CD8-positive, alpha-beta memory T cell (primary cell): Measurements from ENCODE around the gene C17orf113. TPM values are rescaled to one million over a fixed set of nuclear protein-coding genes. Genes with fewer than 3 reads are reported as not detected.
A peak's percentile ranks its signal among the peaks of the same experiment; 100 is the strongest.

Experiments
- CTCF ChIA-PET: fragments of 350-600 bp; sonication (Branson Sonifier 250); formaldehyde crosslinking; loops from one replicate; lab custom pipeline; 2021; ENCODE audit warnings: antibody characterized with exemption; lab: Charles Lee
- POLR2A ChIA-PET: fragments of 350-600 bp; sonication (Branson Sonifier 250); formaldehyde crosslinking; loops from one replicate; lab custom pipeline; 2021; ENCODE audit warnings: antibody characterized with exemption; lab: Charles Lee
- DNase-seq, 5 donors: peaks; one replicate each; pipeline versions ENCODE4 v3.0.0 to v3.0.0-alpha.2; 2020 to 2022; ENCODE audit warnings: mixed read lengths in 1 of 5
- H3K27ac ChIP-seq: one replicate; pipeline ENCODE4 v1.7.0; 2013; ENCODE audit warnings: low read depth, mild to moderate bottlenecking, low read length, moderate library complexity
- H3K27me3 ChIP-seq: 2 replicates; pipeline ENCODE4 v1.7.0; 2013; ENCODE audit warnings: low read length, mild to moderate bottlenecking; ENCODE audit not compliant: insufficient read depth, poor library complexity, severe bottlenecking
- H3K36me3 ChIP-seq: 2 replicates; pipeline ENCODE4 v1.7.0; 2013; ENCODE audit warnings: mild to moderate bottlenecking, low read length, moderate library complexity; ENCODE audit not compliant: insufficient read depth
- H3K4me1 ChIP-seq: 2 replicates; pipeline ENCODE4 v1.7.0; 2013; ENCODE audit warnings: mild to moderate bottlenecking, low read length, moderate library complexity; ENCODE audit not compliant: insufficient read depth
- H3K4me3 ChIP-seq: 2 replicates; pipeline ENCODE4 v1.7.0; 2013; ENCODE audit warnings: mild to moderate bottlenecking, low read length
- H3K9me3 ChIP-seq: 2 replicates; pipeline ENCODE4 v1.7.0; 2013; ENCODE audit warnings: mild to moderate bottlenecking, low read length
- H3K27ac Mint-ChIP-seq, 8 donors: one replicate each; pipeline ENCODE4 v1.8.0; 2020 to 2021; ENCODE audit warnings: mixed read lengths in 8 of 8, mild to moderate bottlenecking in 6 of 8, inconsistent platforms in 3 of 8, moderate library complexity in 3 of 8
- H3K27me3 Mint-ChIP-seq, 2 donors: one replicate each; pipeline ENCODE4 v1.8.0; 2020 to 2021; ENCODE audit warnings: mixed read lengths in 2 of 2, mild to moderate bottlenecking in 1 of 2, moderate library complexity in 1 of 2
- H3K36me3 Mint-ChIP-seq, 3 donors: one replicate each; pipeline ENCODE4 v1.8.0; 2020 to 2021; ENCODE audit warnings: mixed read lengths in 3 of 3, inconsistent platforms in 1 of 3, mild to moderate bottlenecking in 1 of 3
- H3K4me1 Mint-ChIP-seq, 3 donors: one replicate each; pipeline ENCODE4 v1.8.0; 2020 to 2021; ENCODE audit warnings: mixed read lengths in 3 of 3, inconsistent platforms in 1 of 3, mild to moderate bottlenecking in 1 of 3
- H3K4me3 Mint-ChIP-seq, 7 donors: one replicate each; pipeline ENCODE4 v1.8.0; 2020 to 2021; ENCODE audit warnings: mixed read lengths in 7 of 7, mild to moderate bottlenecking in 6 of 7, moderate library complexity in 4 of 7, inconsistent platforms in 2 of 7
- H3K9me3 Mint-ChIP-seq, 5 donors: one replicate each; pipeline ENCODE4 v1.8.0; 2020 to 2022; ENCODE audit warnings: mixed read lengths in 5 of 5, mild to moderate bottlenecking in 3 of 5, moderate library complexity in 2 of 5, inconsistent platforms in 1 of 5
- polyA plus RNA-seq: library from polyadenylated mRNA; unstranded; fragments of 300-500 nt; fragmentation: Illumina TruSeq; gene quantifications from one replicate; pipeline ENCODE4 v1.2.3, GENCODE V29; 2021
- total RNA-seq, 2 experiments: library from RNA; stranded (reverse); gene quantifications; one replicate each; pipeline ENCODE4 v1.2.3, GENCODE V29; 2021

The C17orf113 gene
- total RNA-seq (under 1 TPM; 0.15 to 0.20 TPM), polyA plus RNA-seq (0.10 TPM)

GRCh38 chr17:42050393-42051012 lies at the start of gene C17orf113:
TSS of gene C17orf113 (minus strand) at chr17:42050601. CDS start at chr17:42043376, 7,225 bp downstream.
- H3K4me1 Mint-ChIP-seq: peaks cover 7 to 11% (median 10%) of the 10 kb centered on the region in 3 donors
- ChIA-PET POLR2A (no interaction called here), CTCF (interaction anchor here (0.7 to 1.4 kb wide), 2 partner anchors 9 to 30 kb away, joined by 3 to 4 read pairs; partner anchors contain the start of gene NKIRAS2)
- peak within 1 kb of the TSS in 3 of 8 donors; percentile 6 to 89 (median 66) for H3K27ac Mint-ChIP-seq
- Histone ChIP-seq H3K4me3 (peak within 1 kb of the TSS; percentile 39), H3K36me3 (no peaks in the 10 kb centered on the region), H3K27ac (peak within 1 kb of the TSS; percentile 12), H3K4me1 (peaks cover 12% of the 10 kb centered on the region), H3K27me3 (peaks cover 17% of the 10 kb centered on the region), H3K9me3 (no peaks in the 10 kb centered on the region)
- peak within 1 kb of the TSS; percentile 81 to 90 (median 84) for H3K4me3 Mint-ChIP-seq
- H3K9me3 Mint-ChIP-seq: peaks cover 0 to 1% (median 0%) of the 10 kb centered on the region in 5 donors
- DNase-seq: peak; percentile 21 to 70 (median 26)
- peaks cover 32 to 57% of the 10 kb centered on the region in 2 donors for H3K27me3 Mint-ChIP-seq
- H3K36me3 Mint-ChIP-seq: no peaks in the 10 kb centered on the region

GRCh38 chr17:42098730-42099399 lies 48.5 kb upstream of the C17orf113 start:
- no peaks in the 10 kb centered on the region for H3K9me3 Mint-ChIP-seq
- peaks cover 16 to 32% of the 10 kb centered on the region in 2 donors for H3K27me3 Mint-ChIP-seq
- POLR2A ChIA-PET: no interaction called here
- H3K27ac Mint-ChIP-seq: no peak overlapping the region
- H3K36me3 Mint-ChIP-seq: peaks cover 0 to 8% (median 0%) of the 10 kb centered on the region in 3 donors
- no peak overlapping the region for H3K4me3 ChIP-seq
- H3K27me3 ChIP-seq: peaks cover 19% of the 10 kb centered on the region
- H3K4me1 Mint-ChIP-seq: peaks cover 5 to 8% (median 6%) of the 10 kb centered on the region in 3 donors
- CTCF ChIA-PET: no interaction called here
- H3K36me3 ChIP-seq: no peaks in the 10 kb centered on the region
- no peak for DNase-seq
- H3K4me1 ChIP-seq: peaks cover 6% of the 10 kb centered on the region
- peak overlapping the region in 1 of 7 donors; percentile 36 for H3K4me3 Mint-ChIP-seq
- H3K9me3 ChIP-seq: no peaks in the 10 kb centered on the region
- no peak overlapping the region for H3K27ac ChIP-seq

GRCh38 chr17:42097691-42098631 lies 47.6 kb upstream of the C17orf113 start, which contains the start of gene ZNF385C:
TSS of gene ZNF385C (minus strand) at chr17:42098473. CDS start at chr17:42063056, 35,417 bp downstream.
- peaks cover 19% of the 10 kb centered on the region for H3K27me3 ChIP-seq
- no peak within 1 kb of the TSS for H3K4me3 ChIP-seq
- H3K9me3 Mint-ChIP-seq: no peaks in the 10 kb centered on the region
- H3K9me3 ChIP-seq: no peaks in the 10 kb centered on the region
- peak in 4 of 5 donors; percentile 37 to 67 (median 41) for DNase-seq
- H3K4me1 Mint-ChIP-seq: peaks cover 5 to 8% (median 6%) of the 10 kb centered on the region in 3 donors
- peak within 1 kb of the TSS in 1 of 8 donors; percentile 29 for H3K27ac Mint-ChIP-seq
- ChIA-PET POLR2A (interaction anchor here (0.5 kb wide), 1 partner anchor 135 kb away, joined by 3 read pairs; no protein-coding TSS in a partner anchor), CTCF (interaction anchor here (0.8 to 1.4 kb wide), 2 partner anchors 18 to 73 kb away, joined by 3 read pairs; no protein-coding TSS in a partner anchor)
- no peak within 1 kb of the TSS for H3K27ac ChIP-seq
- peaks cover 0 to 3% (median 0%) of the 10 kb centered on the region in 3 donors for H3K36me3 Mint-ChIP-seq
- H3K27me3 Mint-ChIP-seq: peaks cover 16 to 32% of the 10 kb centered on the region in 2 donors
- no peaks in the 10 kb centered on the region for H3K36me3 ChIP-seq
- H3K4me1 ChIP-seq: peaks cover 6% of the 10 kb centered on the region
- H3K4me3 Mint-ChIP-seq: peak within 1 kb of the TSS in 5 of 7 donors; percentile 25 to 78 (median 54)

DNA sequence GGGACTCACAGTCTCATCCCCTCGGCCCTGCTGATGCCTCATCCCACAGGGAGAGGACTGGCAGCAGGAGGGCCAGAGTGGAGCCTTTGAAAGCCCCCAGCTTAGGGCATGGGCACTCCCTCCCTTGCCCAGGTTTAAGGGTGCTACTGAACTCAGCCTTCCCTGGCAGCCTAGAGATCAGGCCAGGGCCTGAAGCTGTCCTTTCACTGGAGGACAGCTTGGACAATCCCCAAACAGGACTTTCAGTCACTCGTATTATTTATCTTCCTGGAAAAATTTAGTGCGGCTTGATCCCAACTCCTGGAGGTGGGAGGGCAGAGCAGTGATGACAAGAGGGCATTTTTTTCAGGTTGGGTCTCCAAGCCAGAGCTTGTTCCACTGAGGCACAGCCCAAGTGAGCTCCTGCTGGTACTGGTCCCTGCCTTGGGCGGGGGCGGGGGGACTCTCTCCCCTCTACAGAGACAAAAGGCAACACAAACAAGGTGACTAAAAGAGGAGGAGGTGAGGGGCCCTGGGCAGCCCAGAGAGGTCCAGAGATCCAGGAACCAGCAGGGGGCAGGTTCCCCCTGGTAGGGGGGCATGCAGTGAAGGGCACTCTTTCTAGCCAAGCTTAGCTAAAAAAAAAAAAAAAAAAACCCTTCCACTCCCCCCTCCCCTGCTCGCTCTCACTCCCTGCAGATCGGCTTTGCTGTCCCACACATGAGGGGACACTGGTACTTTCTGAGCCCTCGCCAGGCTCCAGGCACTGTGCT lies 46.1 kb upstream of the C17orf113 start:
- ChIA-PET POLR2A (no interaction called here), CTCF (interaction anchor here (0.8 to 1.7 kb wide), 3 partner anchors 14 to 133 kb away, joined by 3 to 4 read pairs (median 3); no protein-coding TSS in a partner anchor)
- Mint-ChIP-seq H3K27ac (no peak overlapping the region), H3K27me3 (peaks cover 18 to 41% of the 10 kb centered on the region in 2 donors), H3K36me3 (no peaks in the 10 kb centered on the region), H3K4me3 (peak overlapping the region in 1 of 7 donors; percentile 32), H3K4me1 (peaks cover 5 to 8% (median 6%) of the 10 kb centered on the region in 3 donors), H3K9me3 (no peaks in the 10 kb centered on the region)
- DNase-seq: no peak
- Histone ChIP-seq H3K4me3 (no peak overlapping the region), H3K27ac (no peak overlapping the region), H3K9me3 (no peaks in the 10 kb centered on the region), H3K36me3 (no peaks in the 10 kb centered on the region), H3K4me1 (peaks cover 6% of the 10 kb centered on the region), H3K27me3 (peaks cover 19% of the 10 kb centered on the region)

DNA sequence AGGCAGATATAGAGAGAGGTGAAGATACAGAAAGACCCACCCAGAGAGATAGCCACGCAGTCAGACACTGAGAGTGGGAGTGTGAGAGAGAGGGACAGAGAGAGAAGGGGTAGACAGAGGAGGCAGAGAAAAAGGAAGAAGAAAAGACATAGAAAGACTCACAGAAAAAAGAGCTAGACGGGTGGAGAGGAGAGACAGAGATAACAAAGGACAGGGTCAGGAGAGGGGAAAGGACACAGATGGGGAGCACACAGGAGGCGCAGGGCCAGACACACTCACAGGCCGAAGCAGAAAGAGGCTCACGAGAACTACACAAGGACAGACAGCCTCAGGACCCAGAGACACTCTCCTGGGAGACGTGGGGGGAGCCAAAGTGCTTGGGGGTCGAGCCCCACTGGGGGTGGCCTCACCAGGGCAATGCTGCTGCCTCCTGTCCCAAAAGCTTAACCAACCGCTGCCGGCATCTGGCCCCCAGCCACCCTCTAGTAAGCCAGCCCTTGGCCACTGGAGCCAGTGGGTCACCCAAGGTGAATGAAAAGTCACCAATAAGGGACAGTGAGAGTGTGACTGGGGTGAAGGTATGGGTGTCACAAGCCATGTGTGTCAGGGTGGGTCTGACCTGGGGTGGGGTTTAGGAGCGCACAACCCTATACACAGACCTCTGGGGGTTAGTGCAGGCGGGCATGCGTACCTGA lies 44.1 kb upstream of the C17orf113 start:
- Mint-ChIP-seq H3K36me3 (no peaks in the 10 kb centered on the region), H3K4me1 (peaks cover 5 to 8% (median 6%) of the 10 kb centered on the region in 3 donors), H3K9me3 (no peaks in the 10 kb centered on the region), H3K27me3 (peaks cover 20 to 46% of the 10 kb centered on the region in 2 donors), H3K4me3 (no peak overlapping the region), H3K27ac (no peak overlapping the region)
- Histone ChIP-seq H3K9me3 (no peaks in the 10 kb centered on the region), H3K27me3 (peaks cover 19% of the 10 kb centered on the region), H3K27ac (no peak overlapping the region), H3K4me3 (no peak overlapping the region), H3K4me1 (peaks cover 6% of the 10 kb centered on the region), H3K36me3 (no peaks in the 10 kb centered on the region)
- ChIA-PET POLR2A (no interaction called here), CTCF (interaction anchor here (1.1 kb wide), 1 partner anchor 27 kb away, joined by 3 read pairs; no protein-coding TSS in a partner anchor)
- DNase-seq: no peak

DNA sequence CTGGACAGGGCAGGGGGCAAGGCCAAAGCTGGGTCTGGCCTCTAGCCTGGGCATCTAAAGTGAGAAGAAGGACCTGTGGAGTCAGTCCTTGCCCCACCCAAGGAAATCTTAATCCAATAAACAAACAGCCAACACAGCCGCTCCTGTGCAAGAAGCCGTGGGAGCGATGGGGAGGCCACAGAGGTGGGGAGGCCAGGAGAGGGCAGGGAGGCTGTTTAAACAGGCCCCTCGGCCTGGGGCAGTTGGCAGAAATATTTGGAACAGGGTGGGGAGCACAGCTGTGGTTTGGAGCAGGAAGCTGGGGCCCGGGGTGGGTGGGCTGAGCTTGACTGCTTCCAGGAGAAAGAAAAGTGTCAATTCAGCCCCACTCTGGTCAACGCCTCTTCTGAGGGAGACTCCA lies 42.5 kb upstream of the C17orf113 start:
- DNase-seq: no peak
- no peak overlapping the region for H3K4me3 Mint-ChIP-seq
- H3K27me3 Mint-ChIP-seq: peaks cover 21 to 51% of the 10 kb centered on the region in 2 donors
- no peak overlapping the region for H3K4me3 ChIP-seq
- H3K4me1 Mint-ChIP-seq: peaks cover 3 to 5% (median 4%) of the 10 kb centered on the region in 3 donors
- H3K9me3 ChIP-seq: no peaks in the 10 kb centered on the region
- H3K36me3 Mint-ChIP-seq: peaks cover 0 to 2% (median 0%) of the 10 kb centered on the region in 3 donors
- H3K9me3 Mint-ChIP-seq: no peaks in the 10 kb centered on the region
- H3K27ac ChIP-seq: no peak overlapping the region
- H3K27ac Mint-ChIP-seq: no peak overlapping the region
- peaks cover 3% of the 10 kb centered on the region for H3K4me1 ChIP-seq
- no peaks in the 10 kb centered on the region for H3K36me3 ChIP-seq
- H3K27me3 ChIP-seq: peaks cover 17% of the 10 kb centered on the region
- CTCF ChIA-PET: no interaction called here
- POLR2A ChIA-PET: no interaction called here
